SU-DHL-6 (cell line): ENCODE results near the gene CHTOP.
A peak's percentile ranks its signal among the peaks of the same experiment; 100 is the strongest.

Source experiments
- H2AFZ ChIP-seq: fragments of 200-600 bp; sonication (generic); 2 replicates; pipeline ENCODE4 v1.6.1; 2014; ENCODE audit warnings: low read depth, mild to moderate bottlenecking, moderate library complexity, mixed read lengths, antibody characterized with exemption, low read length; ENCODE audit not compliant: severe bottlenecking
- H3F3A ChIP-seq: fragments of 200-600 bp; shearing (Covaris generic); 2 replicates; pipeline ENCODE4 v1.6.0; 2016; ENCODE audit warnings: antibody characterized with exemption, mild to moderate bottlenecking; ENCODE audit not compliant: insufficient read depth
- H3K27ac ChIP-seq: fragments of 200-600 bp; sonication (generic); 2 replicates; pipeline ENCODE4 v1.5.1; 2016; ENCODE audit warnings: low read depth, mild to moderate bottlenecking, low read length, moderate library complexity, mixed read lengths
- H3K27me3 ChIP-seq: fragments of 200-600 bp; sonication (generic), shearing (Covaris generic); 2 replicates; pipeline ENCODE4 v1.6.0; 2014; ENCODE audit warnings: mild to moderate bottlenecking, low read length
- H3K36me3 ChIP-seq: fragments of 200-600 bp; sonication (generic); 2 replicates; pipeline ENCODE4 v1.6.1; 2014; ENCODE audit warnings: mild to moderate bottlenecking, low read length, mixed read lengths
- H3K4me2 ChIP-seq: fragments of 300-600, 200-600 bp; shearing (Covaris generic), sonication (generic); 2 replicates; pipeline ENCODE4 v1.6.0; 2014; ENCODE audit warnings: low read length, low read depth, mild to moderate bottlenecking; ENCODE audit not compliant: poor library complexity, severe bottlenecking
- H3K4me3 ChIP-seq: fragments of 200-600 bp; sonication (generic); 2 replicates; pipeline ENCODE4 v1.5.1; 2014; ENCODE audit warnings: antibody characterized with exemption, low read length, mild to moderate bottlenecking, mixed read lengths; ENCODE audit not compliant: insufficient read depth, poor library complexity, severe bottlenecking
- H3K79me2 ChIP-seq: fragments of 200-600 bp; sonication (generic); 2 replicates; pipeline ENCODE4 v1.6.1; 2014; ENCODE audit warnings: mild to moderate bottlenecking, low read length, moderate library complexity; ENCODE audit not compliant: insufficient read depth
- H3K9ac ChIP-seq: fragments of 200-600 bp; sonication (generic); 2 replicates; pipeline ENCODE4 v1.7.0; 2014; ENCODE audit warnings: mild to moderate bottlenecking, low read length
- H3K9me2 ChIP-seq: fragments of 200-600 bp; sonication (generic); replicated peaks from 2 replicates; pipeline ENCODE4 v1.6.1; 2014; ENCODE audit warnings: low read length; ENCODE audit not compliant: insufficient read depth
- H3K9me3 ChIP-seq: fragments of 200-600 bp; sonication (generic); 2 replicates; pipeline ENCODE4 v1.6.1; 2014; ENCODE audit warnings: low read length, mixed read lengths; ENCODE audit not compliant: insufficient read depth
- H4K20me1 ChIP-seq: fragments of 200-600 bp; sonication (generic); 2 replicates; pipeline ENCODE4 v1.6.1; 2014; ENCODE audit warnings: low read depth, mild to moderate bottlenecking, antibody characterized with exemption, low read length, moderate library complexity, mixed read lengths
- CTCF ChIP-seq: fragments of 200-600 bp; sonication (generic); IDR thresholded peaks from one replicate; pipeline ENCODE4 v1.5.1; 2017; ENCODE audit warnings: antibody characterized with exemption, mild to moderate bottlenecking, low read length, moderate library complexity; ENCODE audit not compliant: insufficient read depth, poor library complexity, severe bottlenecking
- EZH2phosphoT487 ChIP-seq: fragments of 200-600 bp; sonication (generic), shearing (Covaris generic); conservative IDR thresholded peaks from 2 replicates; pipeline ENCODE4 v1.6.1; 2018; ENCODE audit warnings: mild to moderate bottlenecking, antibody characterized with exemption, low read length, moderate library complexity, mixed read lengths

Gene CHTOP

GRCh38 chr1:153631047-153632022, 2.5 kb upstream of the CHTOP start:
- Histone ChIP-seq H3K36me3 (peaks cover 5% of the 10 kb centered on the region), H3K9ac (no peak overlapping the region), H3K9me3 (no peaks in the 10 kb centered on the region), H3K4me3 (no peak overlapping the region), H3K9me2 (no peaks in the 10 kb centered on the region), H3K79me2 (peaks cover 22% of the 10 kb centered on the region), H3F3A (peaks cover 8% of the 10 kb centered on the region; the same call in 1 of the 2 replicates), H3K27ac (no peak overlapping the region), H2AFZ (no peak overlapping the region), H3K27me3 (no peaks in the 10 kb centered on the region), H4K20me1 (no peaks in the 10 kb centered on the region), H3K4me2 (no peak overlapping the region)
- no peak for TF ChIP-seq CTCF
- no peak for TF ChIP-seq EZH2phosphoT487

GRCh38 chr1:153633161-153633753, 609 bp upstream of the CHTOP start:
- H2AFZ ChIP-seq = no peak overlapping the region
- H3K9me2 ChIP-seq = no peaks in the 10 kb centered on the region
- no peaks in the 10 kb centered on the region for H3K27me3 ChIP-seq
- H3K4me3 ChIP-seq = peak overlapping the region; percentile 43
- no peaks in the 10 kb centered on the region for H3K9me3 ChIP-seq
- H3K9ac ChIP-seq = peak overlapping the region; percentile 18; the same call in 1 of the 2 replicates
- H3K36me3 ChIP-seq = peaks cover 19% of the 10 kb centered on the region
- TF ChIP-seq EZH2phosphoT487 (no peak), CTCF (no peak)
- peaks cover 17% of the 10 kb centered on the region; the same call in 1 of the 2 replicates for H3F3A ChIP-seq
- no peaks in the 10 kb centered on the region for H4K20me1 ChIP-seq
- H3K4me2 ChIP-seq = peak overlapping the region; percentile 83
- H3K79me2 ChIP-seq = peaks cover 29% of the 10 kb centered on the region
- no peak overlapping the region for H3K27ac ChIP-seq

GRCh38 chr1:153635872-153636271, 2.0 kb downstream of the CHTOP start:
- H3K9ac ChIP-seq = no peak overlapping the region
- H3K27me3 ChIP-seq = no peaks in the 10 kb centered on the region
- no peaks in the 10 kb centered on the region for H3K9me2 ChIP-seq
- peaks cover 30% of the 10 kb centered on the region for H3K36me3 ChIP-seq
- no peak overlapping the region for H3K27ac ChIP-seq
- H3F3A ChIP-seq = peaks cover 17% of the 10 kb centered on the region; the same call in 1 of the 2 replicates
- peak overlapping the region; percentile 83 for H3K4me2 ChIP-seq
- TF ChIP-seq EZH2phosphoT487 (no peak), CTCF (no peak)
- H3K79me2 ChIP-seq = peaks cover 29% of the 10 kb centered on the region
- no peak overlapping the region for H2AFZ ChIP-seq
- H3K4me3 ChIP-seq = no peak overlapping the region
- no peaks in the 10 kb centered on the region for H3K9me3 ChIP-seq
- no peaks in the 10 kb centered on the region for H4K20me1 ChIP-seq
